Nucleus accumbens (tissue), 56 donors: ENCODE measurements around the gene SOD2.
"Not testable (repeated sequence)": the region's sequence is repeated elsewhere in the genome, so short reads cannot be mapped to it uniquely, and the experiment has no call there.

Source experiments
- DNase-seq, 56 donors: peaks; one replicate each; lab custom pipeline; 2025; lab: John Stamatoyannopoulos, UW

SOD2 gene

GRCh38 chr6:159686040-159686439 lies 7.0 kb downstream of the SOD2 start:
- DNase-seq: no peak

GRCh38 chr6:159684013-159684304 lies 9.1 kb downstream of the SOD2 start:
- DNase-seq: no peak

GRCh38 chr6:159682810-159683209 lies 10.2 kb downstream of the SOD2 start:
- DNase-seq: no peak

GRCh38 chr6:159682295-159682694 lies 10.7 kb downstream of the SOD2 start:
- DNase-seq: no peak

GRCh38 chr6:159681191-159681880 lies 11.7 kb downstream of the SOD2 start:
- DNase-seq: no peak

- no peak for DNase-seq
Observed at GRCh38 chr6:159680104-159680503, 12.9 kb downstream of the SOD2 start.

- DNase-seq: no peak
Observed at GRCh38 chr6:159679091-159680077, 13.7 kb downstream of the SOD2 start.

GRCh38 chr6:159678574-159678973 lies 14.5 kb downstream of the SOD2 start:
- no peak for DNase-seq

GRCh38 chr6:159677506-159678165 lies 15.4 kb downstream of the SOD2 start:
- DNase-seq: no peak

- no peak for DNase-seq
Observed at GRCh38 chr6:159676890-159677505, 16.0 kb downstream of the SOD2 start.

GRCh38 chr6:159676236-159676635 lies 16.8 kb downstream of the SOD2 start:
- not testable (repeated sequence) for DNase-seq

GRCh38 chr6:159665868-159666635 lies 27.0 kb downstream of the SOD2 start:
- DNase-seq: no peak

- DNase-seq: not testable (repeated sequence)
Observed at GRCh38 chr6:159663368-159663889, 29.6 kb downstream of the SOD2 start.

GRCh38 chr6:159661977-159662376 lies 31.1 kb downstream of the SOD2 start:
- DNase-seq: not testable (repeated sequence)

GRCh38 chr6:159655409-159655988 lies 37.5 kb downstream of the SOD2 start:
- no peak for DNase-seq

GRCh38 chr6:159654483-159655098 lies 38.5 kb downstream of the SOD2 start:
- no peak for DNase-seq

- no peak for DNase-seq
Observed at GRCh38 chr6:159650314-159650713, 42.7 kb downstream of the SOD2 start.

- no peak for DNase-seq
Observed at GRCh38 chr6:159649441-159649840, 43.6 kb downstream of the SOD2 start.

GRCh38 chr6:159646733-159647132 lies 46.3 kb downstream of the SOD2 start:
- DNase-seq: no peak
